Left renal pelvis (tissue), 4 donors: ENCODE measurements around the gene TAF13. TPM values are rescaled to one million over a fixed set of nuclear protein-coding genes. Genes with fewer than 3 reads are reported as not detected.

Experiments
- DNase-seq, 4 donors: peaks; one replicate each; pipeline ENCODE4 v3.0.0-alpha.2; 2013; ENCODE audit warnings: low read depth in 4 of 4, low spot score in 3 of 4
- polyA plus RNA-seq, 4 donors: library from polyadenylated mRNA; unstranded; fragments of 120-200 nt; gene quantifications; one replicate each; pipeline ENCODE4 v1.2.1, GENCODE V29; 2013; ENCODE audit not compliant: insufficient read length in 4 of 4

TAF13 gene, protein sequence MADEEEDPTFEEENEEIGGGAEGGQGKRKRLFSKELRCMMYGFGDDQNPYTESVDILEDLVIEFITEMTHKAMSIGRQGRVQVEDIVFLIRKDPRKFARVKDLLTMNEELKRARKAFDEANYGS
- 10 to 100 TPM; 45.9 to 50.7 (median 48.6) TPM for polyA plus RNA-seq

DNA sequence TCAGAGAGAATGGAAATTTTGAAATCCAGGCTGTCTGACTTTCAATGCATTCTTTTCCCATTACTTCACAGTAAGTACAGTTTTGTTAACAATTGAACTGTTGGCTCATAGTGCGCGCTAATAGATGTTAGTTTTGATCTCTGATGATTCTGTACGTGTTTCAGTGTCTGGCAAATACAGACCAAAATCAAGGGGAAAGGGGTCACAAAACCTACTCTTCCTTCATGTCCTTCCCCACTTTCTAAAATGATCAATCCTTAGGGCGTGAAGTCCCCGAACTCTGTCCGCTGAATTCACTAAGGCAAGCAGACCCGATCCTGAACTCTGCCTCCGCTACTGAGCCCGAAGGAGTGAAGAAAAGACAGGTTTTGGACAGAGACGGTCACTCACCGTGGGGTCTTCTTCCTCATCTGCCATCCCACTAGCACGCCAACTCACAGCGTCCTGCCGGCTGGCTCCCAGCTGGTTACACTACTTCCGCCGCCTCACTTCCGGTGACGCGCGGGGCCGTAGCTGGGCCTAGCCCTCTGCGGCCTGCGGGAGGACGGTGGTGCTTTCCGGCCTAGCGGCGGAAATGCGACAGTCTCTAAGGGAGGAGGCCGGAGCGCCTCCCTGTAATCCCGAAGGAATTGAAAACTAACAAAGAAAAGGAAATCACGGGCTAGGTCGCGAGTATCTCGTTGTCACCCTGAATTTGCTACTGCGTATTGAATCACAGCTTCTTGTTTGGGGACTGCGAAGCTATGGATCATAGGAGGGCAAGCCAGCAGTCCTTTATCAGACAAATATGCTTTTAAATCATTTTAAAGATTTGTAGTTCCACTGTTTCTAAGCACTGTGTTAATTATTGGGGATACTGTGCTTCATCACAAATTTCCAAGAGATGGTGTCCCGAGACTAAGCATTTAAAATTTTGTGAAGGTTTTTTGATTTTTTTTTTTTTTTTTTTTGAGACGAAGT, at the start of gene TAF13:
TAF13 (minus strand) TSS at position 473 of the 960 bp plus-strand sequence; CDS start at position 417, 56 bp downstream.
- peak; percentile 78 to 91 (median 87) for DNase-seq

DNA sequence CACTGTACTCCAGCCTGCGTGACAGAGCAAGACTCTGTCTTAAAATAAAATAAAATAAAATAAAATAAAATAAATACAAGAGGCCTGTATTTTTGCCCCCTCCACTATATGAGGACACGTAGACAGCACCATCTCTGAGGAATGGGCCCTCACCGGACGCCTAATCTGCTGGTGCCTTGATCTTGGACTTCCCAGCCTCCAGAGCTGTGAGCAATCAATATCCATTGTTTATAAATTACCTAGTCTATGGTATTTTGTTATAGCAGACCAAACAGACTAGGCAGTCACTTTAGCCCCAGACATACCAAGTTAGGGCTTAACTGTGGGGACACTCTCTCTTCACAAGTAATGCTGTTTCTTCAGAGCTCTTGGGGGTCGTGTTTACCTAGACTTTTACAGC, 44.6 kb upstream of the TAF13 start:
- DNase-seq: no peak

DNA sequence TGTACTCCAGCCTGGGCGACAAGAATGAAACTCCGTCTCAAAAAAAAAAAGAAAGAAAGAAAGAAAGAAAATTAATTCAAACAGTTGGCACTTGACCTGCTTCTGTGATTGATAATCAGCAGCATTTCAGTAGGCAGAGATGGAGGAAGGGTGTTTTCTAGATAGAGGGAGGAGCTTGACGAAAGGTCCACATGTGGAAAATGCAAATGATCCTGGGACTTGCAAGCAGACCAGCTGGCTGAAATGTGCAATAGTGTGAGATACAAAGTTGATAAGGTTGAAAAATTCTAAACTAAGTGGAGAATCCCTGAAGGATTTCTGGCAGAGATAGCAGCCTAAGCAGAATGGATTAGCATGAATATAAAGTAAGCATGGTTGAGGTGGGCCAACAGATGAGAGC, 42.3 kb upstream of the TAF13 start:
- no peak for DNase-seq

GRCh38 chr1:109116286-109116685, 40.5 kb upstream of the TAF13 start:
- no peak for DNase-seq

DNA sequence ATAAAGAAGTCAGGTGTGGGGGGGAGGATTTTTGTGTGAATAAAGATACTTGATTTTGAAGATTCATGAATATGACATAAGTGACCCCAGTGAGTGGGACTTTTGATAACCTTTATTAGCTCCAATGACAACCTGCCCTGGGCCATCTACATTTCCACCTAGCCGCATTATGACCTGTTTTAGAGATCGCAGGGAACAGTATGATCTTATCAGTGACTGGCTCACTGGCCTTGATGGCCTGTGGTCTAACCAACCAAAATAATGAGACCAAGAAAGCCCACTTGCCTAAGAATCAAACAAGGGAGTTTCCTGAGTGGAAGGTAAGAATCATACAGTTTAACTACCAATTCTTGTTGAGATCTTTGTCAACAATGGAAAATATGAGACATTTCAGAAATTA, 39.9 kb upstream of the TAF13 start:
- no peak for DNase-seq

DNA sequence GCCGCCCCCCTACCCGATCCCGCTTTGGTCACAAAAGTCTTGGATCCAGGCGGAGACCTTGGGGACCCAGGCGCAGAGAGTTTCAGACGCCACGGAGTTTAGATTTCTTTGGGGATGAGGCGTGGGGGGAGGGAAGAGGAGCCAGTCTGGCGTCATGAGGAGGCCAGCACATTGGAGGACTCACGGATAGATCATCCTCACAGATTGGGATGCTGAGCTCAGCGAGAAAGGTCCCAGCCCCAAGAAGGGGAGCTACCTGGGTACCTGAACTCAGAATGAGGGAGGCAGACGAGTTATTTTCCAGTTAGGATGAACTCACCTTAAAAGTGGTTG, 38.5 kb upstream of the TAF13 start:
- no peak for DNase-seq

- no peak for DNase-seq
Measured at GRCh38 chr1:109113590-109114341, 38.0 kb upstream of the TAF13 start, which contains the start of gene ELAPOR1. TSS of gene ELAPOR1 (plus strand) at chr1:109114115. CDS start at chr1:109114184, 69 bp downstream.

- peak in 3 of 4 donors; percentile 86 to 91 (median 90) for DNase-seq
Measured at GRCh38 chr1:109112652-109113285, 37.0 kb upstream of the TAF13 start.

GRCh38 chr1:109112056-109112651, 36.4 kb upstream of the TAF13 start:
- no peak for DNase-seq

- no peak for DNase-seq
Measured at GRCh38 chr1:109111386-109112055, 35.7 kb upstream of the TAF13 start.

DNA sequence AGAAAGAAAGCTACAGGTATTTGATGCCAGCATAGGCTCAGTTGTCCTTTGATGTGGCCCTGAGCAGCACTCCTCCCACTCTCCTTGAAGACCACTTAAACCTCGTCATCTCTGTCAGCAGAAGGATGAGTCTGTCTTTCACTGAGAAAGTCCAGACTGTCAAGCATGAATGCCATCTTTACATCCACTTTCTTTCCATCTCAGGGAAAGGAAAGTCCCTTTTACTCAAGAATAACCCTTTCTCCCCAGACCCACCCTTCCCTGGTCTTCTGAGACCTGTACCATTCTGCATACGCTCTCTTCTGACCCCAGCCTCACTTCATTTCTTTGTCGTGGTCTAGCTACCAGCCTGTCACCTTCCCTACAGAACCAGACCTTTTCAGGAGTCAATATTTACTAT, 34.1 kb upstream of the TAF13 start:
- DNase-seq: no peak

DNA sequence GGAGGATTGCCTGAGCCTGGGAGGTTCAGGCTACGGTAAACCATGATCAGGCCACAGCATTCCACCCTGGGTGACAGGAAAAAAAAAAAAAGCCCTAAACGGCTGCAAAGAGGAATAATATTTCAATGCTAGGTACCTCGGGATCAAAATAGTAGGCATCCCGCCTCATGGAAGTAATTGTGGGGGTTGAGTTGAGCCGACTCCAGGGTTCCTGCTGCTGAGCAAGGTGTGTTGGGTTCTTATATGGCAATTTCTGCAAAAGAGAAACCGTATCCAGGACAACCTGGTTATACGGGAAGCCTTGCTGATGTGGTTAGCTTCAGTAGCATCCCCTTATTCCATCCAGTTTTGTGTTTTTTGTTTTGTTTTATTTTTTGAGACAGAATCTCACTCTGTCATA, 32.0 kb upstream of the TAF13 start:
- DNase-seq: no peak

GRCh38 chr1:109105881-109106280, 30.1 kb upstream of the TAF13 start:
- DNase-seq: no peak

DNA sequence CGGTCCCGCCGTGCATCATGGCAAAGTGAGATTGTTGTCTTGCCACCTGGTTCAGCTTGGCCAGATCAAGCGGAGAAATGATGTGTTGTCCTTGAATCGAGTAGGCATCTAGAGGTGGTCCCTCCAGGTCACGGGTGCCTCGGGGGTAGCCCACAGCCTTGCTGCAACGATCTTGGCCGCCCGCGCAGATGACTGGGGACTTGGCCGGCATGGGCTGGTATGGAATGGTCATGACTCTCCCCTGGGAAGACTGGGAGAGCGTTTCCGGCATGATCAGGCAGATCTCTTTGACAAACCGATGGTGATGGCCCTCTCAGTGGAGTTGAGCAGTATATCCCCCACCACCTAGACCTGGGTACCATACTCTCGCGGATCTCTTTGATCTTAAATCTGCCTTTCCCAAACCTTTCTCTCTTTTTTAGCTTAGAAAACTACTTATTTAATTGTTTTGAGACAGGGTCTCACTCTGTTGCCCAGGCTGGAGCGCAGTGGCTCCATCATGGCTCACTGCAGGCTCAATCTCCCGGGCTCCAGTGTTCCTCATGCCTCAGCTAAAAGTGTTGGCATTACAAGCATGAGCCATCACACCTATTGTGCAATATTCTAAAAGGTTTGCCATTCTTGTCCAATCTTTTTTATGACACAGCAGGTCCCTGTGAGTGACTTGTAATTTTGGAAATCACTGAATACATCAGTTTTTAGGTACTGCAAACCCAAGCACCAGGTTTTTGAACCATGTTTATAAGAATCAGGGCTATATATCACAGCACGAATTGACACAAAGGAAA, 28.8 kb upstream of the TAF13 start:
- DNase-seq: no peak

- peak; percentile 92 to 97 (median 96) for DNase-seq
Measured at GRCh38 chr1:109099938-109100773, 24.4 kb upstream of the TAF13 start.

GRCh38 chr1:109096120-109096519, 20.3 kb upstream of the TAF13 start:
- DNase-seq: no peak

GRCh38 chr1:109095631-109096030, 19.8 kb upstream of the TAF13 start:
- DNase-seq: no peak

DNA sequence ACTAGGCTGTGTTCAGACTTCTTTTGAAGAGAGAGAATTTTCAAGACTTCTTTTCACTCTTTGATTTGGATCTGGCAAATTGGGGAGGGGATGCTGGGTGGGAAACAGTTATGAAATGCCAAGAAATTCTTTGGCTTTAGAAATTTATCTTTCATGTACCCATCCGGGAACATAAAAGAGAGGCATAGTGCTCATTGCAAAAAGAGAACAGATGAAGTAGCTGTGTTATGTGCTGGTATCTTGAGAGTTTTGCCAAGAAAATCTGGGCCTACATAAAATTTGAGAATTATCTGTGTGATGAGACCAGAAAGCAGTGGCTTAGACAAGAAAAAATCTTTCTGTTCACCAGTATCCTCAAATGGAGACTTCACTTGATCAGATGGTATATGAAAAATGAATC, 19.1 kb upstream of the TAF13 start:
- DNase-seq: no peak
